ENCODE results near the gene LRP1B. TPM values are rescaled to one million over a fixed set of nuclear protein-coding genes. Genes with fewer than 3 reads are reported as not detected.

The LRP1B gene
- total RNA-seq, 1 experiment from 2014 or later: 0.52 TPM

GRCh38 chr2:140552634-140553033 is 1578.2 kb downstream of the LRP1B start (continued):
- TF ChIP-seq E2F5 (CRISPR knock-in tag; IDR thresholded peaks at IDR 0.05) (no peak), CREM (CRISPR knock-in tag; IDR thresholded peaks at IDR 0.05) (no peak), FOXP4 (CRISPR knock-in tag; IDR thresholded peaks at IDR 0.05) (no peak), FOXJ3 (CRISPR knock-in tag; IDR thresholded peaks at IDR 0.05; ENCODE audit: borderline replicate concordance) (no peak), IRF2 (CRISPR knock-in tag; IDR thresholded peaks at IDR 0.05; ENCODE audit: borderline replicate concordance, low read depth) (no peak), TCF7 (CRISPR knock-in tag; IDR thresholded peaks at IDR 0.05; ENCODE audit: low read depth) (no peak), ZNF512 (CRISPR knock-in tag; IDR thresholded peaks at IDR 0.05; ENCODE audit: borderline replicate concordance) (no peak), NR1H2 (CRISPR knock-in tag; IDR thresholded peaks at IDR 0.05) (no peak), ERG (CRISPR knock-in tag; IDR thresholded peaks at IDR 0.05) (no peak), PRRX2 (CRISPR knock-in tag; IDR thresholded peaks at IDR 0.05) (no peak)

- no peaks in the 10 kb centered on the region for H3K27me3 Mint-ChIP-seq (ENCODE audit: low read depth)
- no peak for DNase-seq (ENCODE audit: low spot score)
- no peak overlapping the region for H3K4me3 Mint-ChIP-seq
- peaks cover 4% of the 10 kb centered on the region; the same call in 1 of the 2 replicates for H3K4me1 Mint-ChIP-seq
- no peak; the same call in 1 of the 2 replicates for ATAC-seq
- CTCF ChIA-PET: interaction anchor here (1.1 kb wide), 1 partner anchor 35 kb away, joined by 3 read pairs; no protein-coding TSS in a partner anchor
- TF ChIP-seq ERG (CRISPR knock-in tag; IDR thresholded peaks at IDR 0.05) (no peak), E2F1 (CRISPR knock-in tag; IDR thresholded peaks at IDR 0.05) (no peak), E2F4 (CRISPR knock-in tag; IDR thresholded peaks at IDR 0.05; ENCODE audit: borderline replicate concordance, low read depth) (no peak), SMAD4 (CRISPR knock-in tag; IDR thresholded peaks at IDR 0.05) (no peak), OVOL2 (CRISPR knock-in tag; IDR thresholded peaks at IDR 0.05; ENCODE audit: borderline replicate concordance) (no peak), ZNF425 (CRISPR knock-in tag; conservative IDR thresholded peaks at IDR 0.05) (no peak), ZNF671 (CRISPR knock-in tag; IDR thresholded peaks at IDR 0.05) (no peak), ZBTB43 (CRISPR knock-in tag; IDR thresholded peaks at IDR 0.05) (no peak), HMGA2 (CRISPR knock-in tag; IDR thresholded peaks at IDR 0.05) (no peak), JAZF1 (CRISPR knock-in tag; IDR thresholded peaks at IDR 0.05) (no peak), NR3C1 (CRISPR knock-in tag; conservative IDR thresholded peaks at IDR 0.05; ENCODE audit: low read depth) (no peak)
- H3K36me3 Mint-ChIP-seq: no peaks in the 10 kb centered on the region
- no peaks in the 10 kb centered on the region for H3K9me3 Mint-ChIP-seq
- no peak overlapping the region for H3K27ac Mint-ChIP-seq
- POLR2A ChIA-PET: no interaction called here
Observed at GRCh38 chr2:140551287-140551686, 1579.5 kb downstream of the LRP1B start.

All from WTC11 (cell line).